H9 (cell line): ENCODE measurements around the gene ADGRB3. TPM values are rescaled to one million over a fixed set of nuclear protein-coding genes. Genes with fewer than 3 reads are reported as not detected.

Experiments
- DNase-seq: peaks from one replicate; pipeline ENCODE4 v3.0.0-alpha.2; 2017
- H2AFZ ChIP-seq: one replicate; pipeline ENCODE4 v1.6.1; 2013; ENCODE audit warnings: mild to moderate bottlenecking, low read length, control low read depth, moderate library complexity
- H2AK5ac ChIP-seq: 2 replicates; pipeline ENCODE4 v1.6.1; 2013; ENCODE audit warnings: low read length, control low read depth, mixed read lengths; ENCODE audit not compliant: insufficient read length
- H2BK120ac ChIP-seq: one replicate; pipeline ENCODE4 v1.6.1; 2013; ENCODE audit warnings: low read depth, mild to moderate bottlenecking, low read length, control low read depth, inconsistent platforms; ENCODE audit not compliant: poor library complexity, severe bottlenecking
- H2BK12ac ChIP-seq: 2 replicates; pipeline ENCODE4 v1.6.1; 2013; ENCODE audit warnings: low read length, control low read depth, mixed read lengths, low read depth; ENCODE audit not compliant: insufficient read length
- H2BK15ac ChIP-seq: 2 replicates; pipeline ENCODE4 v1.6.1; 2013; ENCODE audit warnings: low read depth, low read length, control low read depth
- H2BK20ac ChIP-seq: one replicate; pipeline ENCODE4 v1.6.1; 2013; ENCODE audit warnings: low read depth, mild to moderate bottlenecking, low read length, control low read depth, inconsistent platforms; ENCODE audit not compliant: poor library complexity, severe bottlenecking
- H2BK5ac ChIP-seq: 2 replicates; pipeline ENCODE4 v1.6.1; 2013; ENCODE audit warnings: low read length, control low read depth, mixed read lengths; ENCODE audit not compliant: insufficient read length
- H3K14ac ChIP-seq: 2 replicates; pipeline ENCODE4 v1.6.1; 2013; ENCODE audit warnings: low read length, control low read depth; ENCODE audit not compliant: insufficient read depth
- H3K18ac ChIP-seq: 2 replicates; pipeline ENCODE4 v1.6.1; 2013; ENCODE audit warnings: low read depth, mild to moderate bottlenecking, mixed read lengths, low read length, control low read depth; ENCODE audit not compliant: insufficient read length
- H3K23ac ChIP-seq: 2 replicates; pipeline ENCODE4 v1.6.1; 2013; ENCODE audit warnings: low read length, control low read depth, mixed read lengths, low read depth; ENCODE audit not compliant: insufficient read length
- H3K23me2 ChIP-seq: 2 replicates; pipeline ENCODE4 v1.6.1; 2013; ENCODE audit warnings: low read depth, mild to moderate bottlenecking, mixed read lengths, low read length, control low read depth; ENCODE audit not compliant: insufficient read length, poor library complexity, severe bottlenecking
- H3K27ac ChIP-seq: 2 replicates; pipeline ENCODE4 v1.5.1; 2013; ENCODE audit warnings: low read length, control low read depth, mixed read lengths, low read depth; ENCODE audit not compliant: insufficient read length
- H3K27me3 ChIP-seq: 2 replicates; pipeline ENCODE4 v1.6.1; 2013; ENCODE audit warnings: low read length, control low read depth, inconsistent platforms; ENCODE audit not compliant: insufficient read depth
- H3K4ac ChIP-seq: 2 replicates; pipeline ENCODE4 v1.6.1; 2013; ENCODE audit warnings: low read depth, mild to moderate bottlenecking, control low read depth, inconsistent platforms, low read length, moderate library complexity
- H3K4me1 ChIP-seq: 2 replicates; pipeline ENCODE4 v1.6.1; 2013; ENCODE audit warnings: low read length, control low read depth, inconsistent platforms; ENCODE audit not compliant: insufficient read depth
- H3K4me2 ChIP-seq: 2 replicates; pipeline ENCODE4 v1.6.1; 2013; ENCODE audit warnings: low read length, control low read depth, mixed read lengths; ENCODE audit not compliant: insufficient read length, insufficient read depth
- H3K56ac ChIP-seq: 2 replicates; pipeline ENCODE4 v1.6.1; 2013; ENCODE audit warnings: low read depth, mild to moderate bottlenecking, mixed read lengths, low read length, control low read depth; ENCODE audit not compliant: insufficient read length
- H3K79me1 ChIP-seq: 2 replicates; pipeline ENCODE4 v1.6.1; 2013; ENCODE audit warnings: low read depth, mild to moderate bottlenecking, moderate library complexity, low read length, control low read depth, inconsistent platforms; ENCODE audit not compliant: insufficient read depth, poor library complexity, severe bottlenecking
- H3K79me2 ChIP-seq: 2 replicates; pipeline ENCODE4 v1.6.1; 2013; ENCODE audit warnings: low read length, control low read depth, inconsistent platforms; ENCODE audit not compliant: insufficient read depth
- H3K9ac ChIP-seq: 2 replicates; pipeline ENCODE4 v1.6.1; 2013; ENCODE audit warnings: low read length, control low read depth, mixed read lengths; ENCODE audit not compliant: insufficient read length; ENCODE audit errors: extremely low read depth
- H3K9me3 ChIP-seq: one replicate; pipeline ENCODE4 v1.6.1; 2013; ENCODE audit warnings: low read depth, low read length, inconsistent platforms; ENCODE audit not compliant: control insufficient read depth
- H3T11ph ChIP-seq: one replicate; pipeline ENCODE4 v1.6.1; 2013; ENCODE audit warnings: mild to moderate bottlenecking, low read length, control low read depth, inconsistent platforms
- H4K20me1 ChIP-seq: one replicate; pipeline ENCODE4 v1.6.1; 2013; ENCODE audit not compliant: control insufficient read depth, insufficient read length, insufficient read depth
- H4K5ac ChIP-seq: 2 replicates; pipeline ENCODE4 v1.6.1; 2013; ENCODE audit warnings: low read depth, mild to moderate bottlenecking, mixed read lengths, low read length, control low read depth; ENCODE audit not compliant: insufficient read length
- H4K8ac ChIP-seq: replicated peaks from 2 replicates; pipeline ENCODE4 v1.6.1; 2013; ENCODE audit warnings: low read length, control low read depth, mixed read lengths, low read depth; ENCODE audit not compliant: insufficient read length
- H4K91ac ChIP-seq: 2 replicates; pipeline ENCODE4 v1.6.1; 2013; ENCODE audit warnings: low read depth, mild to moderate bottlenecking, moderate library complexity, mixed read lengths, low read length, control low read depth; ENCODE audit not compliant: insufficient read length
- H3K27ac Mint-ChIP-seq, 3 experiments: 2 replicates in 2 of 3; 3 replicates in 1 of 3; pipeline ENCODE4 v1.8.0; 2020 to 2021; ENCODE audit warnings: mixed read lengths in 3 of 3, mild to moderate bottlenecking in 1 of 3, moderate library complexity in 1 of 3
- H3K27me3 Mint-ChIP-seq: 2 replicates; pipeline ENCODE4 v1.8.0; 2021; ENCODE audit warnings: low read depth, mild to moderate bottlenecking, moderate library complexity, mixed read lengths
- H3K36me3 Mint-ChIP-seq, 3 experiments: 2 replicates in 2 of 3; 3 replicates in 1 of 3; pipeline ENCODE4 v1.8.0; 2020 to 2021; ENCODE audit warnings: low read depth in 3 of 3, mixed read lengths in 3 of 3; ENCODE audit not compliant: insufficient read depth in 1 of 3
- H3K4me1 Mint-ChIP-seq, 2 experiments: 2 replicates each; pipeline ENCODE4 v1.8.0; 2020; ENCODE audit warnings: mixed read lengths in 2 of 2
- H3K4me3 Mint-ChIP-seq, 2 experiments: 2 replicates in 1 of 2; 3 replicates in 1 of 2; pipeline ENCODE4 v1.8.0; 2020 to 2021; ENCODE audit warnings: mild to moderate bottlenecking in 2 of 2, mixed read lengths in 2 of 2, moderate library complexity in 1 of 2
- H3K9me3 Mint-ChIP-seq, 2 experiments: 2 replicates in 1 of 2; 3 replicates in 1 of 2; pipeline ENCODE4 v1.8.0; 2020; ENCODE audit warnings: mild to moderate bottlenecking in 2 of 2, mixed read lengths in 2 of 2, moderate library complexity in 1 of 2
- CTCF ChIP-seq: fragments of 200-600 bp; sonication (generic); conservative IDR thresholded peaks from 3 replicates; pipeline ENCODE4 v1.8.0; 2021; ENCODE audit warnings: antibody characterized with exemption, mild to moderate bottlenecking
- WGBS: extraction: QIAGEN DNeasy Blood & Tissue Kit; methylation state at CpG from one replicate; pipeline ENCODE4 v1.1.7; 2013; ENCODE audit warnings: missing lambda C conversion rate, low lambda C conversion rate, mixed read lengths; ENCODE audit not compliant: insufficient read length; ENCODE audit errors: extremely low coverage; 5-methylcytosine and 5-hydroxymethylcytosine counted together
- total RNA-seq: library from RNA; stranded (reverse); gene quantifications from 2 replicates; pipeline ENCODE4 v1.2.1, GENCODE V29; 2021

Gene ADGRB3
- total RNA-seq, 1 experiment from 2014 or later, result 0.37 TPM

GRCh38 chr6:68655028-68655427 lies 19.9 kb downstream of the ADGRB3 start:
- H3K56ac ChIP-seq, result no peak overlapping the region
- H3K27me3 ChIP-seq, result no peaks in the 10 kb centered on the region
- no peak overlapping the region for H2BK15ac ChIP-seq
- H3K14ac ChIP-seq, result no peak overlapping the region
- H3K4me2 ChIP-seq, result no peak overlapping the region
- no peak overlapping the region for H3K4ac ChIP-seq
- Mint-ChIP-seq H3K27me3 (no peaks in the 10 kb centered on the region), H3K4me1 (no peaks in the 10 kb centered on the region), H3K27ac (no peak overlapping the region), H3K9me3 (no peaks in the 10 kb centered on the region), H3K36me3 (no peaks in the 10 kb centered on the region), H3K4me3 (no peak overlapping the region)
- no peaks in the 10 kb centered on the region for H3K23me2 ChIP-seq
- H4K20me1 ChIP-seq, result no peaks in the 10 kb centered on the region
- no peak overlapping the region for H2BK120ac ChIP-seq
- no peak for DNase-seq
- H2BK20ac ChIP-seq, result no peak overlapping the region
- H2AK5ac ChIP-seq, result no peak overlapping the region
- no peak overlapping the region for H4K91ac ChIP-seq
- H3K18ac ChIP-seq, result no peak overlapping the region
- H3K79me1 ChIP-seq, result no peaks in the 10 kb centered on the region
- no peak overlapping the region for H4K5ac ChIP-seq
- H3K27ac ChIP-seq, result no peak overlapping the region
- no CpG with 5 or more reads among the region's 1 CpG for WGBS
- H3K23ac ChIP-seq, result no peak overlapping the region
- H3K9me3 ChIP-seq, result no peaks in the 10 kb centered on the region
- no peak for TF ChIP-seq CTCF
- H3T11ph ChIP-seq, result no peak overlapping the region
- no peak overlapping the region for H3K9ac ChIP-seq
- no peak overlapping the region for H2BK12ac ChIP-seq
- no peaks in the 10 kb centered on the region for H3K4me1 ChIP-seq
- no peak overlapping the region for H2AFZ ChIP-seq
- no peak overlapping the region for H2BK5ac ChIP-seq
- no peak overlapping the region for H4K8ac ChIP-seq
- no peaks in the 10 kb centered on the region for H3K79me2 ChIP-seq
